SK-N-MC (cell line): Measurements from ENCODE around the gene ARIH2.
A peak's percentile ranks its signal among the peaks of the same experiment; 100 is the strongest.

Experiments
- DNase-seq: peaks from one replicate; pipeline ENCODE4 v3.0.0-alpha.2; 2011; ENCODE audit warnings: low read depth, low spot score
- H3K27ac ChIP-seq: fragments of 200-600 bp; sonication (generic); 2 replicates; pipeline ENCODE4 v1.5.1; 2016; ENCODE audit warnings: mixed run types
- H3K36me3 ChIP-seq: fragments of 200-600 bp; sonication (generic); 2 replicates; pipeline ENCODE4 v1.6.1; 2017; ENCODE audit warnings: antibody characterized with exemption, low read length, mixed read lengths; ENCODE audit not compliant: insufficient read depth
- H3K4me3 ChIP-seq: fragments of 200-600 bp; sonication (generic); 2 replicates; pipeline ENCODE4 v1.5.1; 2016
- H3K9ac ChIP-seq: fragments of 200-600 bp; sonication (generic); 2 replicates; pipeline ENCODE4 v1.8.0; 2017; ENCODE audit warnings: mixed run types, mixed read lengths; ENCODE audit not compliant: insufficient read length
- H3K9me3 ChIP-seq: fragments of 200-600 bp; sonication (generic); 2 replicates; pipeline ENCODE4 v1.6.1; 2017; ENCODE audit warnings: low read depth, mild to moderate bottlenecking, antibody characterized with exemption, low read length, moderate library complexity, mixed read lengths
- EZH2 ChIP-seq: fragments of 200-600 bp; sonication (generic); IDR thresholded peaks from one replicate; pipeline ENCODE4 v1.6.1; 2017; ENCODE audit warnings: antibody characterized with exemption
- FOXP2 ChIP-seq: optimal IDR thresholded peaks from 2 replicates; pipeline ENCODE3; 2011; ENCODE audit warnings: mild to moderate bottlenecking, moderate library complexity; ENCODE audit not compliant: insufficient read depth; ENCODE audit errors: extremely low read length, control extremely low read depth
- POLR2AphosphoS5 ChIP-seq: IDR thresholded peaks from 2 replicates; pipeline ENCODE4 v1.6.1; 2012; ENCODE audit warnings: mild to moderate bottlenecking, low read depth, low read length, borderline replicate concordance

The ARIH2 gene

DNA sequence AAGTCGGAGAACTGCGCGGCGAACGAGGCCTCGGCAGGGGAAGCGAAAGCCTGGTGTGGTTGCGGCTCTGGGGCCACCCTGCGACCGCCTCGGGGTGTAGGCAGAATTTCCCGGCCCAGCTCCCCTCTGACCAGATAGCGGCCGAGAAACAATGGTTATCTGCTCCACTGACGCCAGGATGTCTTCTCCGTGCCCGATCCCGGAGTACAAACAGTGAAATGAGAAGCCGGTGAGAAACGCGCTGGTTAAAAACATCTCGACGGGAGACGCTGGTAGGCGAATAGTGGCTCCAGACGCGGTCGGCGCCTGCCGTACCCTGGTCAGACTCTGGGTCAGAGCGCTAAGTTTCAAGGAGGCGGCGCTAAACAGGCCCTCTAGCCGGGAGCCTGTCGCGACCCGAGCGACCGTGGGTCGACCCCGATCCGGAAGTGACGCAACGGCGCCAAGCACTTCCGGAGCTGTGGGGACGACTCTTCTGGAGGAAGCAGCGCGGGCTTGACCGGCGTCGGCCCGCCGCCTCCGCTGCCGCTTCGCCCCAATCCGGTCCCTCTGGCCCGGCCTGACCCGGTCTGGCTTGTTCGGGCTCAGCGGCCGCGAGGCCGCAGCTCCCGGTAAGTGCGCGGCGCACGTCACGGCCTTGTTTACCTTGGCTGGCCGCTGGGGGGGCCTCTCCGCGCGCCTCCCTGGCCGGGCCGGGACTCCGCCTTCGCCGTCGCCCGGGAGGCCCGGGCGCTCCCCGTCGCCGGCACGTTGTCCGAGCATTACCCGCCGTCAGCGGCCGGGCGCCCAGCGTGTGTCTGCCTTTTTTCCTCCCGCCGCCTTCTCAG lies at the start of gene ARIH2:
Gene ARIH2, plus strand, starts transcription at position 455 of the 827 bp plus-strand sequence. CDS start 8,717 bp downstream, outside the sequence.
- no peak for DNase-seq
- TF ChIP-seq POLR2AphosphoS5 = peak; percentile 93
- no peak for TF ChIP-seq FOXP2
- TF ChIP-seq EZH2 = no peak
- Histone ChIP-seq H3K27ac (peak within 1 kb of the TSS; percentile 78), H3K9me3 (no peaks in the 10 kb centered on the region), H3K4me3 (peak within 1 kb of the TSS; percentile 88), H3K36me3 (no peaks in the 10 kb centered on the region), H3K9ac (peak within 1 kb of the TSS; percentile 85)

DNA sequence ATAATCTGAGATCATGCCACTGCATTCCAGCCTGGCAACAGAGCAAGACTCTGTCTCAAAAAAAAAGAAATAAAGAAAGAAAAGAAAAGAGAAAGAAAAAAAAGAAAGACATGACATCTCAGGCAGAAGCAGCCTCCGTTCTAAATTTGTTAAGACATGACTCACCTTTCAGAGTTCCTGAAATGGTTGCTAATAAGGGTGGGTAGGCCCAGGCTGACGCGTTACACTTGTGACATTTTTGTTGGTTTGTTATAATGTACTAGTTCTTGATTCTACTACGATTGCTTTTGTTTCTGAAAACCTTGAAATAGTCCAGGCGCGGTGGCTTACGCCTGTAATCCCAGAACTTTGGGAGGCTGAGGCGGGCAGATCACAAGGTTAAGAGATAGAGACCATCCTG lies 41.0 kb upstream of the ARIH2 start:
- Histone ChIP-seq H3K36me3 (no peaks in the 10 kb centered on the region), H3K9me3 (no peaks in the 10 kb centered on the region), H3K27ac (no peak overlapping the region), H3K9ac (no peak overlapping the region), H3K4me3 (no peak overlapping the region)
- TF ChIP-seq EZH2 = no peak
- no peak for DNase-seq

DNA sequence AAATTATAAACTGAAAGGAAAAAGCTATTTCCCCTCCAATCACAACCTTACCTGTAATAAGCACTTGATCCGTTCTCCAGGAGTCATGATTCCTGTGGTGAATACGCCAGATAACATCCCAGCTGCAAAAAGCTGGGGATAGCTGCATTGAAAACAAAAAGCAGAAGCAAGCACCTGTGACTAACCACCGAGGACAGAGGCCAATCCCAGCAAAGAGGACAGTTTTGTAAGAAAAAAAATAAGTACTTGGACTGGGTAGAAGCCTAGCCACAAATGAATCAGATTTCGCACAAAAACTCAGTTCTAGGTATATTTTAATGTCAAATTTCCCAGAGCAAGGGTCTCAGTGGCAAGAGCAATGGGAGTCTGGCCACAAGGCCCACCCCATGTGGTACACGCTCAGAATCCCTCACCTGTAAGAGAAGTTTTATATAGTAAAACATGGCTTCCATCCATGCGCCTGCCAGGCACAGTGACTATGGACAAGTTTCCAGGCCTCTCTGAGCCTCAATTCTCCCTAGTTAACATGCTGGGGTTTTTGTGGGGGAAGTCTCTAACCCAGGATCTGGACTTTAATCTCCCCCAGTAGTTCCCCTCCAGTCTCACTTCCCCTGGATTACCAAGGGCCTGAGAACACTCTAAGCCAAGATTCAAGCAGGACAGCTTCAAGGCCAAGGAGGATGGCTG lies 39.2 kb upstream of the ARIH2 start:
- DNase-seq = no peak
- Histone ChIP-seq H3K4me3 (no peak overlapping the region), H3K9me3 (no peaks in the 10 kb centered on the region), H3K9ac (no peak overlapping the region), H3K36me3 (no peaks in the 10 kb centered on the region), H3K27ac (no peak overlapping the region)
- TF ChIP-seq EZH2 (no peak), FOXP2 (no peak), POLR2AphosphoS5 (no peak)

DNA sequence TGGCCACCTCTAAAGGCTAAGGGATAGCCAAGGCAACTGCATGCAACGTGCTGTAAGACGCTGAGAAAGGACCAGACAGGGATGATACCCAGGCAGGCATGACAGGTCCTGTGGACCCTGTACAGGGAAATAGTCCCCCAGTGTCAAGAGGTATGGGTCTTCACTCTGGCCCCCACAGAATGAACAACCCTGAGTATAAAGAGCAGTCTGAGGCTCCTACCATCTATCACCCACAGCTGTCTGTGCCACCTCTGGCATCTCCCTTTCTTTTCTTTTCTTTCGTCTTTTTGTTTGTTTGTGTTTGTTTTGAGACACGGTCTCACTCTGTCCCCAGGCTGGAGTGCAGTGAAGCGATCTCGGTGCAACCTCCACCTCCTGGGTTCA lies 38.7 kb upstream of the ARIH2 start:
- Histone ChIP-seq H3K27ac (no peak overlapping the region), H3K36me3 (no peaks in the 10 kb centered on the region), H3K4me3 (no peak overlapping the region), H3K9me3 (no peaks in the 10 kb centered on the region), H3K9ac (no peak overlapping the region)
- TF ChIP-seq EZH2 = no peak
- TF ChIP-seq POLR2AphosphoS5 = no peak
- no peak for TF ChIP-seq FOXP2
- no peak for DNase-seq

DNA sequence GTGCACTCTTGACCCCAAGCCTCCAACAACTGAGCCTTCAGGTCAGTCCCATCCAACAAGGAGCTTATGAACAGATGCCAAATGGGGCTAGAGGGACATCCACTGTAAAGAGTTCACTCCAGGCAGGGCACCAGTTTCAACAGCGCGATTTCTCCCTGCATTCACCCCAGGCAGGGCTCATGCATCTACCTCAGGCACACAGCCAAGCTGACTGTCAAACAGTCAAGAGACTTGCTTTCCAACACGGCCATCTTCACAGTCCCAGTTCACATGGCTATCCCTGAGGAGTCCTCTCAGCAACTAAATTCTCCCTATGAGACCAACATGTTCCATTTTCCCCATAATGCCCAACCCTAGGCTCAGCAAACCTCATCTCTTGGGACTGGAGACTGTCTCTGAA lies 37.6 kb upstream of the ARIH2 start:
- Histone ChIP-seq H3K27ac (no peak overlapping the region), H3K36me3 (no peaks in the 10 kb centered on the region), H3K9ac (no peak overlapping the region), H3K4me3 (no peak overlapping the region), H3K9me3 (no peaks in the 10 kb centered on the region)
- no peak for DNase-seq
- TF ChIP-seq EZH2 (no peak), POLR2AphosphoS5 (no peak), FOXP2 (no peak)

DNA sequence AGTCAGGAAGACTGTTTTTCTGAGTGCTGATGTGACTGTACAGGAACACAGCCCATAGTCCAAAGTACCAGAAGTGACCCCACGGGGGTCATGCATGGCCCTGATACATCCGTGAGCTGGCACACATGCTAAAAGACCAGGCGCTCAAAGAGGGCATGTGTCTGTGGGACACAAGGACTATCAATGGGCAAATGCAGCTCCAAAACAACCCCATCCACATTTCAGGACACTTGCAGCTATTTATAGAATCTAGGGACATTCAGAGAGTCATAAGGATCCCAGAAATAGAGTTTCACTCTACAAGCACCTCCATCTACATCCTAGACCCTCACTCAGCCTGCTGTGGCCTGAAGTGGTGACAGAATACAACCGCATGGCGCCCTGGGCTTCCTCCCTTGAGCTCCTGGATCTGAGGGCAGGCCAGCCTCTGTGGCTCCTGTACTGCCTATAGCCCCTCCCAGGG lies 37.0 kb upstream of the ARIH2 start:
- Histone ChIP-seq H3K9ac (no peak overlapping the region), H3K4me3 (no peak overlapping the region), H3K36me3 (no peaks in the 10 kb centered on the region), H3K9me3 (no peaks in the 10 kb centered on the region), H3K27ac (no peak overlapping the region)
- TF ChIP-seq POLR2AphosphoS5 (no peak), EZH2 (no peak), FOXP2 (no peak)
- DNase-seq = no peak

DNA sequence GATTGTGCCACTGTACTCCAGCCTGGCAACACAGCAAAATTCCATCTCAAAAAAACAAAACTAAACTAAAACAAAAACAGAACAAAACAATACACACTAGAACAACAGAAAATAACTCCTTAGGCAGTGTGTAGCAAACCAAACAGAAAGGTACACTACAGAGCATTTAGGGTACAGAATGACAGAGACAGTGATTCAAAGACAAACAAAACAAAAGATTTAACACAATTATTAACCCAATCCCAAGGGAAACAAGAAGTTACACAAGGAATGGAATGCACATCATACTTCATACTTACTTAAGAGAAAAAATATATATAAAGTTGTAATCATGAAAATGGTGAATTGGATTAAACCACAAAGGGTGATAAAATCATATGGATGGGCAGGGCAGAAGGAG lies 32.9 kb upstream of the ARIH2 start:
- Histone ChIP-seq H3K27ac (no peak overlapping the region), H3K4me3 (no peak overlapping the region), H3K36me3 (no peaks in the 10 kb centered on the region), H3K9ac (no peak overlapping the region), H3K9me3 (no peaks in the 10 kb centered on the region)
- TF ChIP-seq FOXP2 (no peak), POLR2AphosphoS5 (no peak), EZH2 (no peak)
- no peak for DNase-seq

DNA sequence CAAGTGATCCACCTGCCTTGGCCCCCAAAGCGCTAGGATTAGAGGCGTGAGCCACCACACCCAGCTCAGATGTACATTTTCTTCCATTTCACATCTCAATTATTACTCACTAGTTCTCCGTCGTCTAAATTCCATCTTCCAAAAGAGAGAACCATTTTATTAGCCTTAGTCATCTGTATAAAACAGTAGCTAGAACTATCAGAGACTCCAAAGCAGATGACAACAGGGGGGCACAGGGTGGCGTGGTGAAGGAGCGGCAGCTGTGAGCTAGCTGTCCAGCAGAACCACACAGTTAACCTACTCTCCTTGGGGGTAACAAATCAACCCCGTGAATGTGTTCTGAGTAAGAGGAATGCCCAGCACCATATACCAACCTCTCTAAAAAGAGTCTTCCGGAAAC lies 27.0 kb upstream of the ARIH2 start:
- no peak overlapping the region for H3K4me3 ChIP-seq
- no peaks in the 10 kb centered on the region for H3K9me3 ChIP-seq
- no peak for DNase-seq
- H3K27ac ChIP-seq = no peak overlapping the region
- no peaks in the 10 kb centered on the region for H3K36me3 ChIP-seq
- H3K9ac ChIP-seq = no peak overlapping the region
- TF ChIP-seq FOXP2 = no peak
- TF ChIP-seq POLR2AphosphoS5 = no peak
- no peak for TF ChIP-seq EZH2

DNA sequence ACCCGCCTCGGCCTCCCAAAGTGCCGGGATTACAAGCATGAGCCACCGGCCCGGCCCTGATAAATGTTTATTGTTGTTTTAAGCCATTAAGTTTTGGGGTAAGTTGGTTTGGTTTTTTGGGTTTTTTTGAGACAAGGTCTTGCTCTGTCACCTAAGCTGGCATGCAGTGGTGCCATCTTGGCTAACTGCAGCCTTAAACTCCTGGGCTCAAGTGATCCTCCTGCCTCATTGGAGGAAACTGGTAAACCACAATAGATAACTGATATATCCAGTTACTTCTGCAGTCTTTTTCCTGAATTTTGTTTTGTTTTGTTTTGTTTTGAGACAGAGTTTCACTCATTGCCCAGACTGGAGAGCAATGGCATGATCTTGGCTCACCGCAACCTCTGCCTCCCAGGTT lies 24.1 kb upstream of the ARIH2 start:
- Histone ChIP-seq H3K27ac (no peak overlapping the region), H3K4me3 (no peak overlapping the region), H3K36me3 (no peaks in the 10 kb centered on the region), H3K9me3 (no peaks in the 10 kb centered on the region), H3K9ac (no peak overlapping the region)
- TF ChIP-seq POLR2AphosphoS5 = no peak
- TF ChIP-seq EZH2 = no peak
- no peak for TF ChIP-seq FOXP2
- DNase-seq = no peak
